Smooth muscle cell (in vitro differentiated cells): Measurements from ENCODE around the gene EIF3D. TPM values are rescaled to one million over a fixed set of nuclear protein-coding genes. Genes with fewer than 3 reads are reported as not detected.

ENCODE experiments used
- DNase-seq: peaks from one replicate; lab custom pipeline; 2025; ENCODE audit not compliant: unreplicated experiment; lab: John Stamatoyannopoulos, UW
- H2AFZ ChIP-seq: fragments of 200-600 bp; sonication (generic); 2 replicates; pipeline ENCODE4 v1.6.0; 2016; ENCODE audit warnings: antibody characterized with exemption, low read depth, mild to moderate bottlenecking
- H3F3A ChIP-seq: fragments of 200-600 bp; sonication (generic); 2 replicates; pipeline ENCODE4 v1.6.0; 2017; ENCODE audit warnings: antibody characterized with exemption, low read depth
- H3K27ac ChIP-seq: fragments of 200-600 bp; sonication (generic); 2 replicates; pipeline ENCODE4 v1.5.1; 2016; ENCODE audit warnings: low read depth, mild to moderate bottlenecking
- H3K27me3 ChIP-seq: fragments of 200-600 bp; sonication (generic); 2 replicates; pipeline ENCODE4 v1.6.1; 2016; ENCODE audit warnings: low read depth, mild to moderate bottlenecking
- H3K36me3 ChIP-seq: fragments of 200-600 bp; sonication (generic); 2 replicates; pipeline ENCODE4 v1.5.1; 2016; ENCODE audit warnings: low read depth
- H3K4me1 ChIP-seq: fragments of 200-600 bp; sonication (generic); 2 replicates; pipeline ENCODE4 v1.5.1; 2016; ENCODE audit warnings: low read depth
- H3K4me2 ChIP-seq: fragments of 200-600 bp; sonication (generic); 2 replicates; pipeline ENCODE4 v1.6.0; 2016; ENCODE audit warnings: mild to moderate bottlenecking
- H3K4me3 ChIP-seq: fragments of 200-600 bp; sonication (generic); 2 replicates; pipeline ENCODE4 v1.5.1; 2016; ENCODE audit warnings: mild to moderate bottlenecking
- H3K79me2 ChIP-seq: fragments of 200-600 bp; sonication (generic); 2 replicates; pipeline ENCODE4 v1.6.0; 2016; ENCODE audit warnings: low read depth, mild to moderate bottlenecking
- H3K9ac ChIP-seq: fragments of 200-600 bp; sonication (generic); 2 replicates; pipeline ENCODE4 v1.6.0; 2016; ENCODE audit warnings: low read depth
- H3K9me3 ChIP-seq: fragments of 200-600 bp; sonication (generic); replicated peaks from 2 replicates; pipeline ENCODE4 v1.5.1; 2016; ENCODE audit warnings: low read depth
- H4K20me1 ChIP-seq: fragments of 200-600 bp; sonication (generic); 2 replicates; pipeline ENCODE4 v1.6.0; 2016; ENCODE audit warnings: low read depth
- CTCF ChIP-seq: fragments of 200-600 bp; sonication (generic); IDR thresholded peaks from 2 replicates; pipeline ENCODE4 v1.5.1; 2017; ENCODE audit warnings: borderline replicate concordance, mild to moderate bottlenecking, antibody characterized with exemption; ENCODE audit not compliant: insufficient read depth, poor library complexity, severe bottlenecking
- WGBS: methylation state at CpG from one replicate; pipeline ENCODE4 v1.1.7; 2016; ENCODE audit warnings: low lambda C conversion rate; 5-methylcytosine and 5-hydroxymethylcytosine counted together
- polyA plus RNA-seq: library from polyadenylated mRNA; unstranded; fragments of >200 nt; fragmentation: Nextera tagmentation; extraction: Ambion mirVana; gene quantifications from 2 replicates; pipeline ENCODE4 v1.2.1, GENCODE V29; 2016
- total RNA-seq: library from RNA; depleted of rRNA; stranded (reverse); fragments of >200 nt; gene quantifications from 2 replicates; pipeline ENCODE4 v1.2.3, GENCODE V29; 2014

The EIF3D gene
- total and polyA plus RNA-seq, 2 experiments from 2014 or later: 82.7 to 258 TPM

- TF ChIP-seq CTCF: no peak
- no peak overlapping the region for H3K4me3 ChIP-seq
- H3K79me2 ChIP-seq: no peaks in the 10 kb centered on the region
- H2AFZ ChIP-seq: no peak overlapping the region
- WGBS: 93% methylated on average over 48 of the region's 48 CpGs
- no peaks in the 10 kb centered on the region for H3K9me3 ChIP-seq
- no peak overlapping the region for H3K27ac ChIP-seq
- DNase-seq: no peak
- H3K36me3 ChIP-seq: no peaks in the 10 kb centered on the region
- no peaks in the 10 kb centered on the region for H3K27me3 ChIP-seq
- no peak overlapping the region for H3K9ac ChIP-seq
- no peak overlapping the region for H3K4me2 ChIP-seq
- H4K20me1 ChIP-seq: no peaks in the 10 kb centered on the region
- H3K4me1 ChIP-seq: no peaks in the 10 kb centered on the region
- no peaks in the 10 kb centered on the region for H3F3A ChIP-seq
Observed at GRCh38 chr22:36564422-36565158, 35.6 kb upstream of the EIF3D start.

GRCh38 chr22:36563898-36564297 is 34.9 kb upstream of the EIF3D start:
- Histone ChIP-seq H3K4me1 (no peaks in the 10 kb centered on the region), H3K79me2 (no peaks in the 10 kb centered on the region), H3K36me3 (no peaks in the 10 kb centered on the region), H3K4me2 (no peak overlapping the region), H3K4me3 (no peak overlapping the region), H3K27ac (no peak overlapping the region), H3F3A (no peaks in the 10 kb centered on the region), H2AFZ (no peak overlapping the region), H3K9ac (no peak overlapping the region), H4K20me1 (no peaks in the 10 kb centered on the region), H3K27me3 (no peaks in the 10 kb centered on the region), H3K9me3 (no peaks in the 10 kb centered on the region)
- TF ChIP-seq CTCF: no peak
- WGBS: 95% methylated on average over 5 of the region's 5 CpGs
- DNase-seq: no peak

GRCh38 chr22:36563444-36563843 is 34.5 kb upstream of the EIF3D start:
- Histone ChIP-seq H3K27ac (no peak overlapping the region), H2AFZ (no peak overlapping the region), H3K4me1 (no peaks in the 10 kb centered on the region), H3K27me3 (no peaks in the 10 kb centered on the region), H3K36me3 (no peaks in the 10 kb centered on the region), H3K79me2 (no peaks in the 10 kb centered on the region), H3K4me2 (no peak overlapping the region), H3K9me3 (no peaks in the 10 kb centered on the region), H3K4me3 (no peak overlapping the region), H4K20me1 (no peaks in the 10 kb centered on the region), H3F3A (no peaks in the 10 kb centered on the region), H3K9ac (no peak overlapping the region)
- DNase-seq: no peak
- WGBS: 87% methylated on average over 11 of the region's 12 CpGs
- TF ChIP-seq CTCF: no peak

GRCh38 chr22:36563001-36563400 is 34.0 kb upstream of the EIF3D start:
- no peaks in the 10 kb centered on the region for H3K4me1 ChIP-seq
- no peaks in the 10 kb centered on the region for H3K79me2 ChIP-seq
- H3K4me3 ChIP-seq: no peak overlapping the region
- no peak for TF ChIP-seq CTCF
- no peak overlapping the region for H3K4me2 ChIP-seq
- DNase-seq: no peak
- no peak overlapping the region for H3K9ac ChIP-seq
- H3K9me3 ChIP-seq: no peaks in the 10 kb centered on the region
- H2AFZ ChIP-seq: no peak overlapping the region
- no peaks in the 10 kb centered on the region for H3K36me3 ChIP-seq
- no peak overlapping the region for H3K27ac ChIP-seq
- no peaks in the 10 kb centered on the region for H4K20me1 ChIP-seq
- no peaks in the 10 kb centered on the region for H3F3A ChIP-seq
- H3K27me3 ChIP-seq: no peaks in the 10 kb centered on the region
- 96% methylated on average over 3 of the region's 3 CpGs for WGBS
